Neural progenitor cell (in vitro differentiated cells): ENCODE measurements around the gene FKBP3.

Experiments used
- CTCF ChIP-seq: fragments of 200-600 bp; sonication (generic); IDR thresholded peaks from 2 replicates; pipeline ENCODE4 v1.5.1; 2017; ENCODE audit warnings: antibody characterized with exemption, mild to moderate bottlenecking
- EZH2 ChIP-seq: fragments of 200-600 bp; sonication (generic); IDR thresholded peaks from 2 replicates; pipeline ENCODE4 v1.6.1; 2017; ENCODE audit warnings: antibody characterized with exemption, mild to moderate bottlenecking, moderate library complexity

- TF ChIP-seq CTCF (no peak), EZH2 (no peak)
Observed at GRCh38 chr14:45073231-45073879, 60.9 kb downstream of the FKBP3 start.
